CD4-positive, alpha-beta T cell treated with Interleukin-4 for 4 hours (primary cell): ENCODE results near the gene CDKN2A.
A peak's percentile ranks its signal among the peaks of the same experiment; 100 is the strongest.

ENCODE experiments used
- DNase-seq: peaks from one replicate; pipeline ENCODE4 v3.0.0-alpha.2; 2020

Gene CDKN2A

DNA sequence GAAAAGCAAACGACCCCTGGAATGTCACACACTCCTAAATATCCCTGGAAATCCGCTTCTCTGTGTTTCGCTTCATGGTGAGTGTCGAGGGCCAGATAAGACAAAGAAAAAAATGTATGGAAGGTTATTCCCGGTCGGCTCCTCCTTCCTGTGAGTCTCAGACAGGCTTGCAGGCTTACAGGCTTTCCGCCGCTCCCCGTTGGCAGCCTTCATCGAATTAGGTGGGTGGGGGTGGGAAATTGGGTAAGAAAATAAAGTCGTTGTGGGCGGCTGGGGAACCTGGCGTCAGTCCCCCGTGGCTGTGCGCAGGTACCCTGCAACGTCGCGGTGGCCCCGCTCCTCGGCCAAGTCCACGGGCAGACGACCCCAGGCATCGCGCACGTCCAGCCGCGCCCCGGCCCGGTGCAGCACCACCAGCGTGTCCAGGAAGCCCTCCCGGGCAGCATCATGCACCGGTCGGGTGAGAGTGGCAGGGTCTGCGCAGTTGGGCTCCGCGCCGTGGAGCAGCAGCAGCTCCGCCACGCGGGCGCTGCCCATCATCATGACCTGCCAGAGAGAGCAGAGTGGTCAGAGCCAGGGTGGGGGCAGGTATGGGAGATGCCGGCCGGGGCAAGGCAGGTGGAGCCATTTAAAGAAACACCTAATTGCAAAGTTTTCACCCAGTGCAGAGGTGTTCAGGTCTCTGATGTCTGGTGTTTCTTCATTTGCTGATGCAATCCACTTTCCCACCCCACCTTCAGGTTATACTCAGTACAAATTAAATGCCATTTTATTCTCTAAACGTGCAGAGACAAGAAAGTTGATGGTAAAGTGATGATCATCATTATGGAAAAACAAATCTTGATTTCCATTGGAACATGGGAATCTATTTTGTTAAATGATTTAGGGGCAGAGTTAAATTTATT, 11.8 kb upstream of the CDKN2A start:
- DNase-seq, result no peak

DNA sequence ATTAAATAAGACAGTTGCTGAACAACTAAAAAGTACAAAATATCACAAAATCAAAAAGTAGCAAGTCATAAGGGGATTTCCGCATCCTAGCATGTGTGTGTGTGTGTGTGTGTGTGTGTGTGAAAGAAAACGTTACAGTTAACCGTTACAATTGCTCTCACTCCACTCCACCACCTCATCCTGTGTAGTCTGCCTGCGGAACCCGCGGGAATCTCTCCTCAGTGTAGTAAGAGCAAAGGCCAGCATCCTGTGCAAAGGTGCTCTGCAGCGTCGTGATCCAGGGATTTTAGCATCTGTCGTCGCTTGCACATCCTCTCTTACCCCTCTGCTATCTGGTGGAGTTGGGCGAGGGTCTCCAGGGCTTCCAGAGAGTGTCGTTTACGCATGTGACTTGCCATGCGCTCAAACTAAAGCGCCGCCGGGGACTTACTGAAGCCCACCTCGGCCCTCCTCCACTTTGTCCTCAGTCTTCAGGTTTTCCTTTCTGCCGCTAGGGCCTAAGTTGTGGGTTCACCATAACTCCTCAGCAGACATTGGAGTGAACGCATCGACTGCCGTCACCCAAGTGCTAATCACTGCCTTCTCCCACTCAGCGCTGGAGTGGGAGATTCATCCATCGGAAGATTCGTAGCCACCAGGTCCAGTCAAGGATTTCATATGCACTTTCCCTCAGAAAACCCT, 11.0 kb upstream of the CDKN2A start:
- peak; percentile 36 for DNase-seq

GRCh38 chr9:22002038-22002437, 7.8 kb upstream of the CDKN2A start:
- DNase-seq, result no peak

DNA sequence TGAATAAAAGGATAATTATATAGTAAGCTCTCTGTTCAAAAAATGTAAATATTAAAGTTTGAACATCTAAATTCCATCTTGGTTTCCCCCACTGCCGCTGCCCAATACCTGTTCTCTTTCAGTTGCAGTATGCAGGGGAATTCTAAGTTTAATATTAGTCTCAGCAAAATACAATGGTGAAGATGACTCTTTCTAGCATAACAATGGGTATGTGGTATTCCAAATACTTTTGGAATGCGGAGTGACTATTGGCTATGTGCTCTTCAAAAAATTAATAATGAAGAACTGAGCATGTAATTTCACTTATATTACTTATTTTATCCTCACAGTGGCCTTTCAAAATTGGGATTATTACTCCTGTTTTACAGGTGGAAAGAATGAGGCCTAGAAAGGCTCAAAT, 3.8 kb upstream of the CDKN2A start:
- no peak for DNase-seq

GRCh38 chr9:21997480-21997879, 3.3 kb upstream of the CDKN2A start:
- DNase-seq, result no peak

- DNase-seq, result no peak
Observed at GRCh38 chr9:21996858-21997257, 2.7 kb upstream of the CDKN2A start.

DNA sequence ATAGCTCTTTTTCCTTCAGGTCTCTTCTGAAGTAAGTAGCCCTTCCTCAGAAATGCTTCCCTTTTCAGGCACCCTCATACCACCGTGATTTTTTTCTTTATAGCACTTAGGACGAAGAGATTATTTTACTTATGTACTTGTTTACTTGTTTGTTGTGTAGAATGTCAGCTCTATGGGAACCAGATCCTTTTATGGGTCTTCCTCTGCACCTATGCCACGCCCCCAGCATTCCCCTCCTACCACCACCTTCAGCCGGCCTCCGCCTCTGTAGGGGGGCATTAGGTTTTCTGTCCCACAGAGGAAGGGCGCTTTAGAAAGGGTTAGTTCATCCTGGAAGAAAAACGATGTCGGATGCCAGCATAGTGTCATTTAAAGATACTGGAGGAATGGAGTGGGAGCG, 2.2 kb upstream of the CDKN2A start:
- DNase-seq, result no peak

DNA sequence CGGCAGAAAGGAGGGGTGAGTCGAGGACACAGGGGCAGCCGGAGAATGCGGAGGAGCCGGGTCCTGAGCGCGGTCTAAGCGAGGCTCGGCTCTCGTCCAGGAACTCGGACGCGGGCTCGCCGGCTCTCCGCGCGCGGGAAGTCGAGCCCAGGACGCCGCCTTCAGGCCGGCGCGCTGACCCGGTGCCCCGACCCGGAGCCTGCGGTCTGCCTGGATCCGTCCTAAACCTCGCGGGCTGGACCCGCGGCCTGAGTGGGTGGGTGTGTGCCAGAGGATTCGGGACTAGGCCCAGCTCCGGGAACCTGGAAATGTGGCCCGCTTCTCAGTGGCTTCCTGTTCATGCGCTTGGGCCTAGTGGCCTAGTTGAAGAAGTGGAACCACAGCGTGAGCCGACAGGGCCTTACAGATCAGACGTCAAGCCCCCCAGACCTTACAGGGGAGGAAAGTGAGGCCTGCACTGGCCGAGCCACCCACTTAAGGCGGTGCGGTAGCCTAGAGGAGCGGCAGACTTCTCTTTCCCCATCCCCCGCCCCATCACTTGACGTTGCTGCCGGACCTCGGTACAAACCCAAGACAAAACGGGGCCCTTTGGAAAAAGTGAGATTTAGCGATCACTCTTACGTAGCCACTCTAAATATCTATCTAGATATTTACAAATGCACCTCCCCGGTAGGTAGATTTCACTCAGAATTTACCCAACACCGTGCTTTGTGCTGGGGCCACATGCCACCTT, 1.6 kb upstream of the CDKN2A start:
- DNase-seq, result no peak

- DNase-seq, result peak; percentile 84
Observed at GRCh38 chr9:21995006-21995665, 944 bp upstream of the CDKN2A start.

GRCh38 chr9:21994556-21995005, 389 bp upstream of the CDKN2A start, which contains the start of gene CDKN2B-AS1:
Gene CDKN2B-AS1, plus strand, starts transcription at chr9:21994791.
- peak; percentile 33 for DNase-seq

GRCh38 chr9:21993007-21993406, 1.2 kb downstream of the CDKN2A start:
- no peak for DNase-seq

DNA sequence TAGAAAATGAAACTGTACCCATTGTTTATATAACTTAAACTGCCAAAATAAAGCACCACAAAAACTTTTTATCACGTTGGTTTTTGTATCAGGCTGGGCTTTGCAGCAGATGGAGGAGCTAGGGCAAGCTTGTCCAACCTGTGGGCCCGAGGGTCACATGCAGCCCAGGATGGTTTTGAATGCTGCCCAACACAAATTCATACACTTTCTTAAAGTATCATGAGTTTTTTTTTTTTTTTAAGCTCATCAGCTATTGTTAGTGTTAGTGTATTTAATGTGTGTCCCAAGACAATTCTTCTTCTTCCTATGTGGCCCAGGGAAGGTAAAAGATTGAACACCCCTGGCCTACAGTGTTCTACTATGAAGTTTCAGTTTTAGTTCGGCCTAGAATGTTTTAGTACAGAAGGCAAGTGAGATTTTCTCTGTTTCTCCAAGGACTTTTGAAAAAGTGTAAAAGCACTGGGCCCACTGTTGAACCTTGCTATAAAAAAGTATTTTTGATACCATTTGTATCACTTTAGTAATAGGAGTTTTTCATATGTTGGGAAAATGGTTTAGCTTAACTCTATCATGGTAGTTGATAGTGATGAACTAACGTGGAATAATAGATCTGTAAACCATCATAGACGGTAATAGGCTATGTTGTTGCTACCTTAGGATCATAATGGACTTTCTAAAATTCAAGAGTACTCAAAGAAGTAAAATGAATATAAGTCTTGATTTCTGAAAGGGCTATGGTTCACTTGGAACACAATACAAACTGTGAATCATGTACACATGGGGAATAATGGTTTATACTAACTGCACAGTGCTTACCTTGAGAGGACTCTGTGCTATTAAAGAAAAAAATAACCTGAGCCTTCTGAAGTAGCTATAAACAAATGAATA, 2.9 kb downstream of the CDKN2A start:
- DNase-seq, result no peak

- no peak for DNase-seq
Observed at GRCh38 chr9:21989440-21990189, 4.6 kb downstream of the CDKN2A start.

GRCh38 chr9:21988056-21988990, 5.9 kb downstream of the CDKN2A start:
- DNase-seq, result no peak

- no peak for DNase-seq
Observed at GRCh38 chr9:21985964-21986667, 8.1 kb downstream of the CDKN2A start.

DNA sequence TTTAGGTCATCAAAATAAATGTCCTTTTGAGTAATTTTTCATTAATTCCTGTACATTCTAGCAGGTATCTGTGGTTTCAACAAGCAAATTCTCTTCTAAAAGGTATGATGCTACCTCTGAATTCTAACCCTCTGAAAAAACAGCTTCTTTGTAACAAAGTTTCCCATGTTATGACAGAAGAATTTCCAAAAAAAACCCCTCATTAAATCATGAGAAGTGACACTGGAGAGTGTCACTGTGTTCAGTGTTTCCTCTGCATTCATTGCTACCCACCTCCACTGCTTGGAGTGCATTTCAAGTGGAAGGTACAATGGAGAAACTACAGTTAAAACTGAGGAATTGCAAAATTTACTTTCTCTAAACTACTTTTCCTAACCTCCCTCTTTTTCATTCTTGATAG, 10.1 kb downstream of the CDKN2A start:
- DNase-seq, result no peak

DNA sequence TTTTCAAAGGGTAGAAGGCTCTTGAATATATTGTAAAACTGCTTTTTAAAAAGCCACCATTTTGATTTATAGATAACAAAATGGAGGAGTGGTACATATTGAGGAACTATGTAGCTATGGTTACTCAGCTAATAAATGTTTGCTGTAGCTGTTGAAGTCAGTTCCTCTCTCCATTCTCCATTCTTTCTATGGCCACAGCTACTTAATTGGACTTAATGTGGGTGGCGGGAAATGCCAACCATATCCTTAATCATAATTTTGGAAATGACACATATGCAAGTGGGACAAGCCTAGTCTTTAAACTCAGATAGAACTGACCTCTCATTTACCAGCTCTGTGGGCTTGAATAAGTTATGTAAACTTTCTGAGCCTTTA, 10.6 kb downstream of the CDKN2A start:
- no peak for DNase-seq

DNA sequence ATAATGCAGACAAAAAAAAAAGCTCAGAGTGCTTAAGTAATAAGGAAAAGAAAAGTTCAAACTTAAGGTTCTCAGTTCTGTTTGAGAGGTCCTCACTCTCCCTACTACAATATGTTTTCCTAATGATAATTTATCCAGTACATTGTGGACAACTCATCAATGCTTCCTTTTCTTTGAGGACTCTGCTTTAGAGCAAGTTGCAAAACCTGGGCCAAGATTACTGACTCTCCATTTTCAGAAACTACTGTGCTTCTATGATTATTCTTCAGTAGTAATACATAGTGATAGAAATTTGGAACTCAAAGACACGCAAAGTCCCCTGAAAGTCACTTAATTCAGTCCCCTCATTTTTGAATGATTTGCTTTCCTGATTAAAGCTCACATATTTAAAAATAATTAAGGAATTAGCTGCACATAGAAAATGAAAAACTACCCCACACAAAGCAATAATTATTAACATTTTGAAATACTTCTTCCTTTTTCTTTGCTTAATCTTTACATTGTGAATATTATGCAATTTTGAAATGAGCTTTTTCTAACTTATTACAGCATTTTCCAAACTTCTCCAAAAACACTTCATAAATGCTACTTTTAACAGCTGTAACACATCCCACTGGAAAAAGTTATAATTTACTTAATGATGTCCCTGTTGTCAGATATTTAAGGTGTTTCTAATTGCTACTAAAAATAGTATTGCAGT, 11.2 kb downstream of the CDKN2A start:
- no peak for DNase-seq

DNA sequence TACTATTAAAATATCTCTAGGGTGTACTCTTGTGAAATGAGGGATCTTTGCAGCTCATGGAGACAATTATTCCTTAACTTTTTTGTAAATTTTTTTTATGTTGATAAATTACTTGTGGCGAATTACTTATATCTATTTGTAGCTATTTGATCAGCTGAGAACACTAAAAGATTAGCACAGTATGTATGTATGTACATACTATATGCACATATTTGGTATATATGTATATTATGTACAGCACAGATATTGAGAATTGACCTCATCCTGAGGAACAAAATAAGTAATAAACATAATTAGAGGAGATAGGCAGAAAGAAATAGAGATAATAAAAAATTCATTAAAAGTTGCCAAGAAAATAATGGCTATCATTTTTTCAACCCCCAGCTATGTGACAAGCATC, 11.8 kb downstream of the CDKN2A start:
- DNase-seq, result no peak
